Stimulated activated CD4-positive, alpha-beta T cell treated with anti-CD3 and anti-CD28 coated beads, TNF-alpha, amount 100 ng/mL, for 4 hours (primary cell): ENCODE results near the gene NEU4.

ENCODE experiments used
- DNase-seq, 3 experiments: peaks; one replicate each; pipeline ENCODE4 v3.0.0-alpha.2; 2020; ENCODE audit warnings: low read depth in 3 of 3

NEU4 gene

GRCh38 chr2:241863536-241863954 is 54.6 kb downstream of the NEU4 start:
- peak; percentile 30 to 56 (median 40) for DNase-seq

- DNase-seq, result no peak
These were observed 55.3 kb downstream of the NEU4 start for GRCh38 chr2:241864168-241864849.

- DNase-seq, result no peak
These were observed 55.8 kb downstream of the NEU4 start for GRCh38 chr2:241864850-241865213.

GRCh38 chr2:241865416-241865956 is 56.5 kb downstream of the NEU4 start:
- DNase-seq, result no peak

- DNase-seq, result no peak
These were observed 57.2 kb downstream of the NEU4 start for GRCh38 chr2:241865957-241866789.
